AG09309 (cell line): ENCODE results near the gene FOXI2.

Experiments
- DNase-seq: peaks from one replicate; pipeline ENCODE4 v3.0.0-alpha.2; 2010; ENCODE audit warnings: low read depth
- H3K4me3 ChIP-seq: 2 replicates; pipeline ENCODE4 v1.5.1; 2011; ENCODE audit warnings: mild to moderate bottlenecking, low read depth, low read length, moderate library complexity; ENCODE audit not compliant: control insufficient read depth
- CTCF ChIP-seq: IDR thresholded peaks from 2 replicates; pipeline ENCODE4 v1.5.1; 2011; ENCODE audit warnings: mild to moderate bottlenecking, low read depth, low read length, inconsistent platforms; ENCODE audit not compliant: insufficient read depth, control insufficient read depth; ENCODE audit errors: missing control alignments

Gene FOXI2

GRCh38 chr10:127699311-127699710 lies 37.7 kb upstream of the FOXI2 start:
- DNase-seq: no peak
- no peak overlapping the region for H3K4me3 ChIP-seq
- no peak for TF ChIP-seq CTCF

- no peak overlapping the region for H3K4me3 ChIP-seq
- no peak for TF ChIP-seq CTCF
- DNase-seq: no peak
These were observed 34.7 kb upstream of the FOXI2 start for GRCh38 chr10:127702271-127702670.

- TF ChIP-seq CTCF: no peak
- H3K4me3 ChIP-seq: no peak overlapping the region
- DNase-seq: no peak
These were observed 21.7 kb upstream of the FOXI2 start for GRCh38 chr10:127715249-127715648.

- no peak for TF ChIP-seq CTCF
- no peak for DNase-seq
- no peak overlapping the region for H3K4me3 ChIP-seq
These were observed 21.1 kb upstream of the FOXI2 start for GRCh38 chr10:127715782-127716378.

GRCh38 chr10:127720142-127720541 lies 16.8 kb upstream of the FOXI2 start:
- H3K4me3 ChIP-seq: no peak overlapping the region
- DNase-seq: no peak
- no peak for TF ChIP-seq CTCF

GRCh38 chr10:127720903-127721302 lies 16.1 kb upstream of the FOXI2 start:
- TF ChIP-seq CTCF: no peak
- no peak overlapping the region for H3K4me3 ChIP-seq
- no peak for DNase-seq

GRCh38 chr10:127734753-127735152 lies 2.2 kb upstream of the FOXI2 start:
- no peak for TF ChIP-seq CTCF
- DNase-seq: no peak

More at GRCh38 chr10:127734753-127735152, 2.2 kb upstream of the FOXI2 start:
- H3K4me3 ChIP-seq: no peak overlapping the region
